ENCODE data around the gene MLXIP. TPM values are rescaled to one million over a fixed set of nuclear protein-coding genes. Genes with fewer than 3 reads are reported as not detected.

MLXIP gene
- total RNA-seq, 1 experiment from 2014 or later: 46.3 TPM

DNA sequence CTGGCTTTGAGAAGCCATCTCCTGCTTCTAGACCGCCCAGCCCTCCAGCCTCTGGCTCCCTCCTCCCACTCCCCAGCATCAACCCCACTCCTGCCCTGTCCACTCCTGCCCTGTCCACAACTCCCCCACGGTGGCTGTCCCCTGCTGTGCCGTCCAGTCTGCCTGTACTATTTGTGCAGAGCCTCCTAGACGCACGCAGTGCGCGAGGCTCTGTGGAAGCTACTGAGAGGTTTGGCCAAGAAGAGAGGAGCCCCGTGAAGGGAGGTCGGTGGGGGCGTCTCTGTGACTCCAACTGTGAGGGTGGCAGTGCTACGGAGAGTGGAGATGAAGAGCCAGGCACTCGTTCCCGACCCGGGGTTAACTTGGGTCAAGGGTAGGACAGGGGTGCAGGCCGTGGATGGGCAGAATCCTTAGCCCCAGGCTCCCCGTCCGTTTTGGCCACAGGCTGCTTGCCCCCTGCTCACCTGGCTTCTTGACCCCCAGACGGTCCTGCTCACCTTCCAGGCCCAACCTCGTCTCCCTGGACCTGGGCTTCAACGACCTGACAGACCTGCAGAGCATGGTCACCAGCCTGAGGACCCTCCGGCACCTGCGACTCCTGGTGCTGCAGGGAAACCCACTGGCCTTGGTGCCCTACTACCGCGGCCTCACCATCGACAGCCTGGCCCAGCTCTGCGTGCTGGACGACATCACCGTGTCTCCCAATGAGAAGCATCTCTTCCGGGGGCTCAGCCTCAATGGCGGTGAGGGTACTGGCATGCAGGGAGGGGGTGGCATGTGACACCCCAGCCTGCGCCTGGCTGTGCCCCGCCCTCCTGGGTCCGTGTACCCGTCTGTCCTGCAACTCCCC is 111.3 kb downstream of the MLXIP start:
- ATAC-seq: no peak
- H3K27ac ChIP-seq (ENCODE audit: low read depth, low read length): no peak overlapping the region
- no peak for DNase-seq (ENCODE audit: low read depth, low spot score)
- intact Hi-C loops (cut with micrococcal nuclease): loop anchor here (2.0 kb wide), 2 partner anchors 59 to 67 kb away; no protein-coding TSS in a partner anchor
- H3K4me1 ChIP-seq (ENCODE audit: control insufficient read depth in 1 of 2, insufficient read depth in 2 of 2, low read length in 2 of 2): no peaks in the 10 kb centered on the region
- no peak overlapping the region for H2AFZ ChIP-seq (ENCODE audit: low read depth, low read length, poor library complexity, severe bottlenecking)
- no peak overlapping the region for H3K4me3 ChIP-seq (replicated peaks in 1 of 2; ENCODE audit: low read depth in 1 of 2, low read length in 2 of 2)
- no peaks in the 10 kb centered on the region for H3K79me2 ChIP-seq (ENCODE audit: insufficient read depth, low read length)
- no peak overlapping the region for H3K9ac ChIP-seq (ENCODE audit: low read length)
- no TSS peak for BruUV-seq (replicated peaks)
- TF ChIP-seq EZH2phosphoT487 (IDR thresholded peaks at IDR 0.05; ENCODE audit: borderline replicate concordance) (no peak), TCF7L2 (IDR thresholded peaks at IDR 0.05; ENCODE audit: borderline replicate concordance, extremely low read depth, insufficient read depth, insufficient read length) (no peak), ELF1 (IDR thresholded peaks at IDR 0.05; ENCODE audit: borderline replicate concordance, low read depth) (no peak)
- CTCF ChIA-PET: interaction anchor here (1.8 kb wide), 1 partner anchor 59 kb away, joined by 11 read pairs; no protein-coding TSS in a partner anchor
- H3K27me3 ChIP-seq (ENCODE audit: insufficient read depth, low read length): no peaks in the 10 kb centered on the region
- H4K20me1 ChIP-seq (ENCODE audit: insufficient read depth): no peaks in the 10 kb centered on the region
- POLR2A ChIA-PET: no interaction called here
- H3K36me3 ChIP-seq (ENCODE audit: control insufficient read depth in 1 of 2, insufficient read depth in 2 of 2, low read length in 2 of 2): no peaks in the 10 kb centered on the region
- RAD21 ChIA-PET (ENCODE audit: low non-redundant PET in 1 of 2, low total read pairs in 2 of 2, uncharacterized antibody in 2 of 2, unreplicated experiment in 2 of 2): interaction anchor here in 1 of 2 experiments (0.8 kb wide), 1 partner anchor 59 kb away, joined by 4 read pairs; no protein-coding TSS in a partner anchor
- no peaks in the 10 kb centered on the region for H3K9me3 ChIP-seq (ENCODE audit: control insufficient read depth in 1 of 2, insufficient read depth in 1 of 2, low read depth in 1 of 2, low read length in 2 of 2)
- H3K4me2 ChIP-seq (ENCODE audit: low read length): no peak overlapping the region
- no peaks in the 10 kb centered on the region for H3K9me2 ChIP-seq (ENCODE audit: insufficient read depth)

DNA sequence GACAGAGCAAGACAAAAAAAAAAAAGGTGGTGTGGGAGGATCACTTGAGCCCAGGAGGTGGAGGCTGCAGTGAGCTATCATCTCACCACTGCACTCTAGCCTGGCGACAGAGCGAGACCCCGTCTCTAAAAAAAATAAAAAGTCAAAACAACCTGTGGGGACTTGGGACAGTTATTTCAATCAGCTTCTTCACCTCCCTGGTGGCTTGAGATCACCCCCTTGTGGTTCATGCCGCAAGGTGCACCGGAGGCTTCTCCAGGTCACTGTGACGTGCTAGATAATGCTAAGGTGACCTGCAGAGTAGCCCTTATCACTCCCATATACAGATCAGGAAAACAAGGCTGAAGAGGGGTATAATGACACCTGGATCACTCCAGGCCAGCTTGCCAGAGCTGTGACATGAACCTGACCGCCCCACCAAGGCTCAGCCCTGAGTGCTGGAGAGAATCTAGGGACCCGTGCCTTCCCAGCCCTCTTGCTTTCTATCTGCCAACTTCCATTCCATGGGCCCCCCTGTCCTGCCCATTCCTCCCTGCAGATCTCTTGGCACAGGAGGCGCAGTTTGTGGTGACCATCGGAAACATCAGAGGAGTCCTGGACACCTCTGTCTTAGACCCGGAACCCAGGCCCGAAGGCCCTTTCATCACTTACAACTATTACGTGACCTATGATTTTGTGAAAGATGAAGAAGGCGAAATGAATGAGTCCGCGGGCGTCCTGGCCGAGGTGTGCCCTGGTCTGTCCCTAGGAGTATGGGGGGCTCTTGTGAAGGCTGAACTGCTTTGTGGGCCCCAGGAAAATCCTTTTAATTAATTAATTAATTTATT is 112.5 kb downstream of the MLXIP start:
- ChIA-PET RAD21 (ENCODE audit: low non-redundant PET in 1 of 2, low total read pairs in 2 of 2, uncharacterized antibody in 2 of 2, unreplicated experiment in 2 of 2) (interaction anchor here (0.6 to 0.9 kb wide), 5 partner anchors 12 to 137 kb away, joined by 3 to 5 read pairs (median 3); partner anchors contain the start of gene B3GNT4 (in 1 of the 2)), POLR2A (no interaction called here), CTCF (interaction anchor here (0.6 to 1.8 kb wide), 7 partner anchors 12 to 273 kb away, joined by 3 to 12 read pairs (median 3); partner anchors contain the start of genes B3GNT4 and CFAP251)
- Histone ChIP-seq H3K4me1 (ENCODE audit: control insufficient read depth in 1 of 2, insufficient read depth in 2 of 2, low read length in 2 of 2) (no peaks in the 10 kb centered on the region), H3K9me2 (ENCODE audit: insufficient read depth) (no peaks in the 10 kb centered on the region), H3K4me2 (ENCODE audit: low read length) (no peak overlapping the region), H3K9me3 (ENCODE audit: control insufficient read depth in 1 of 2, insufficient read depth in 1 of 2, low read depth in 1 of 2, low read length in 2 of 2) (peaks cover 0 to 10% of the 10 kb centered on the region in 2 experiments; a peak in 2 of 4 replicates), H3K9ac (ENCODE audit: low read length) (no peak overlapping the region), H3K27ac (ENCODE audit: low read depth, low read length) (no peak overlapping the region), H3K4me3 (replicated peaks in 1 of 2; ENCODE audit: low read depth in 1 of 2, low read length in 2 of 2) (no peak overlapping the region), H3K79me2 (ENCODE audit: insufficient read depth, low read length) (no peaks in the 10 kb centered on the region), H2AFZ (ENCODE audit: low read depth, low read length, poor library complexity, severe bottlenecking) (peak overlapping the region; percentile 78), H3K27me3 (ENCODE audit: insufficient read depth, low read length) (no peaks in the 10 kb centered on the region), H3K36me3 (ENCODE audit: control insufficient read depth in 1 of 2, insufficient read depth in 2 of 2, low read length in 2 of 2) (no peaks in the 10 kb centered on the region), H4K20me1 (ENCODE audit: insufficient read depth) (no peaks in the 10 kb centered on the region)
- intact Hi-C loops (cut with micrococcal nuclease): loop anchor here (1.0 to 2.0 kb wide), 3 partner anchors 60 to 137 kb away; no protein-coding TSS in a partner anchor
- peak; percentile 98 for ATAC-seq
- no TSS peak for BruUV-seq (replicated peaks)
- DNase-seq (ENCODE audit: low read depth, low spot score): peak; percentile 72
- TF ChIP-seq EGR1 (IDR thresholded peaks at IDR 0.05; ENCODE audit: low read depth) (no peak), SP1 (IDR thresholded peaks at IDR 0.05; ENCODE audit: low read depth) (no peak), EZH2phosphoT487 (IDR thresholded peaks at IDR 0.05; ENCODE audit: borderline replicate concordance) (no peak), ZFX (IDR thresholded peaks at IDR 0.05) (no peak), RAD21 (IDR thresholded peaks at IDR 0.05; ENCODE audit: low read depth) (peak; percentile 93), ZNF274 (IDR thresholded peaks at IDR 0.05; ENCODE audit: low read depth, low read length) (no peak), TCF7L2 (IDR thresholded peaks at IDR 0.05; ENCODE audit: borderline replicate concordance, extremely low read depth, insufficient read depth, insufficient read length) (no peak), YY1 (IDR thresholded peaks at IDR 0.05; ENCODE audit: extremely low read depth, insufficient replicate concordance, low read depth, low read length) (no peak), POLR2AphosphoS5 (IDR thresholded peaks at IDR 0.05; ENCODE audit: low read depth, low read length) (no peak), EZH2 (IDR thresholded peaks at IDR 0.05) (no peak)
- TF ChIP-seq, protein P1, sequence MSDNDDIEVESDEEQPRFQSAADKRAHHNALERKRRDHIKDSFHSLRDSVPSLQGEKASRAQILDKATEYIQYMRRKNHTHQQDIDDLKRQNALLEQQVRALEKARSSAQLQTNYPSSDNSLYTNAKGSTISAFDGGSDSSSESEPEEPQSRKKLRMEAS (IDR thresholded peaks at IDR 0.05): no peak
- TF ChIP-seq, protein P2, sequence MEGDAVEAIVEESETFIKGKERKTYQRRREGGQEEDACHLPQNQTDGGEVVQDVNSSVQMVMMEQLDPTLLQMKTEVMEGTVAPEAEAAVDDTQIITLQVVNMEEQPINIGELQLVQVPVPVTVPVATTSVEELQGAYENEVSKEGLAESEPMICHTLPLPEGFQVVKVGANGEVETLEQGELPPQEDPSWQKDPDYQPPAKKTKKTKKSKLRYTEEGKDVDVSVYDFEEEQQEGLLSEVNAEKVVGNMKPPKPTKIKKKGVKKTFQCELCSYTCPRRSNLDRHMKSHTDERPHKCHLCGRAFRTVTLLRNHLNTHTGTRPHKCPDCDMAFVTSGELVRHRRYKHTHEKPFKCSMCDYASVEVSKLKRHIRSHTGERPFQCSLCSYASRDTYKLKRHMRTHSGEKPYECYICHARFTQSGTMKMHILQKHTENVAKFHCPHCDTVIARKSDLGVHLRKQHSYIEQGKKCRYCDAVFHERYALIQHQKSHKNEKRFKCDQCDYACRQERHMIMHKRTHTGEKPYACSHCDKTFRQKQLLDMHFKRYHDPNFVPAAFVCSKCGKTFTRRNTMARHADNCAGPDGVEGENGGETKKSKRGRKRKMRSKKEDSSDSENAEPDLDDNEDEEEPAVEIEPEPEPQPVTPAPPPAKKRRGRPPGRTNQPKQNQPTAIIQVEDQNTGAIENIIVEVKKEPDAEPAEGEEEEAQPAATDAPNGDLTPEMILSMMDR (IDR thresholded peaks at IDR 0.05 in 2 of 3, conservative IDR thresholded peaks at IDR 0.05 in 1 of 3; ENCODE audit: borderline replicate concordance in 1 of 3, insufficient read depth in 1 of 3, low read depth in 2 of 3, low read length in 2 of 3): peak; percentile 89 to 95 (median 91)
- TF ChIP-seq, protein P3, sequence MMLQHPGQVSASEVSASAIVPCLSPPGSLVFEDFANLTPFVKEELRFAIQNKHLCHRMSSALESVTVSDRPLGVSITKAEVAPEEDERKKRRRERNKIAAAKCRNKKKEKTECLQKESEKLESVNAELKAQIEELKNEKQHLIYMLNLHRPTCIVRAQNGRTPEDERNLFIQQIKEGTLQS (IDR thresholded peaks at IDR 0.05): no peak

Data from HCT116 (cell line).